HG03039 (cell line): ENCODE results near the gene MAB21L4.
"Not testable (repeated sequence)": the region's sequence is repeated elsewhere in the genome, so short reads cannot be mapped to it uniquely, and the experiment has no call there.

ENCODE experiments used
- ATAC-seq: cut with Tn5 transposase; IDR thresholded peaks from one replicate; pipeline ENCODE4 v1.9.1; 2021; ENCODE audit warnings: mild to moderate bottlenecking, moderate library complexity; ENCODE audit not compliant: unreplicated experiment

MAB21L4 gene

GRCh38 chr2:240846309-240846708, 49.6 kb downstream of the MAB21L4 start:
- not testable (repeated sequence) for ATAC-seq

GRCh38 chr2:240840435-240841060, 55.4 kb downstream of the MAB21L4 start:
- ATAC-seq: no peak

GRCh38 chr2:240839152-240840143, 56.5 kb downstream of the MAB21L4 start:
- no peak for ATAC-seq

GRCh38 chr2:240837621-240838020, 58.3 kb downstream of the MAB21L4 start:
- ATAC-seq: no peak

GRCh38 chr2:240836781-240837467, 59.0 kb downstream of the MAB21L4 start:
- no peak for ATAC-seq
